GM10266 (cell line): ENCODE measurements around the gene MAP3K19.

Experiments
- DNase-seq: peaks from one replicate; pipeline ENCODE4 v3.0.0; 2012; ENCODE audit errors: extremely low spot score
- TF ChIP-seq, protein P1 (sequence below): IDR thresholded peaks from 2 replicates; pipeline ENCODE4 v1.5.1; 2012; ENCODE audit warnings: mild to moderate bottlenecking, low read depth; ENCODE audit not compliant: control insufficient read depth, insufficient read depth; ENCODE audit errors: missing control alignments

MAP3K19 gene

GRCh38 chr2:135010200-135010942 lies 36.9 kb downstream of the MAP3K19 start:
- TF ChIP-seq, protein P1, sequence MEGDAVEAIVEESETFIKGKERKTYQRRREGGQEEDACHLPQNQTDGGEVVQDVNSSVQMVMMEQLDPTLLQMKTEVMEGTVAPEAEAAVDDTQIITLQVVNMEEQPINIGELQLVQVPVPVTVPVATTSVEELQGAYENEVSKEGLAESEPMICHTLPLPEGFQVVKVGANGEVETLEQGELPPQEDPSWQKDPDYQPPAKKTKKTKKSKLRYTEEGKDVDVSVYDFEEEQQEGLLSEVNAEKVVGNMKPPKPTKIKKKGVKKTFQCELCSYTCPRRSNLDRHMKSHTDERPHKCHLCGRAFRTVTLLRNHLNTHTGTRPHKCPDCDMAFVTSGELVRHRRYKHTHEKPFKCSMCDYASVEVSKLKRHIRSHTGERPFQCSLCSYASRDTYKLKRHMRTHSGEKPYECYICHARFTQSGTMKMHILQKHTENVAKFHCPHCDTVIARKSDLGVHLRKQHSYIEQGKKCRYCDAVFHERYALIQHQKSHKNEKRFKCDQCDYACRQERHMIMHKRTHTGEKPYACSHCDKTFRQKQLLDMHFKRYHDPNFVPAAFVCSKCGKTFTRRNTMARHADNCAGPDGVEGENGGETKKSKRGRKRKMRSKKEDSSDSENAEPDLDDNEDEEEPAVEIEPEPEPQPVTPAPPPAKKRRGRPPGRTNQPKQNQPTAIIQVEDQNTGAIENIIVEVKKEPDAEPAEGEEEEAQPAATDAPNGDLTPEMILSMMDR = no peak
- DNase-seq = no peak

DNA sequence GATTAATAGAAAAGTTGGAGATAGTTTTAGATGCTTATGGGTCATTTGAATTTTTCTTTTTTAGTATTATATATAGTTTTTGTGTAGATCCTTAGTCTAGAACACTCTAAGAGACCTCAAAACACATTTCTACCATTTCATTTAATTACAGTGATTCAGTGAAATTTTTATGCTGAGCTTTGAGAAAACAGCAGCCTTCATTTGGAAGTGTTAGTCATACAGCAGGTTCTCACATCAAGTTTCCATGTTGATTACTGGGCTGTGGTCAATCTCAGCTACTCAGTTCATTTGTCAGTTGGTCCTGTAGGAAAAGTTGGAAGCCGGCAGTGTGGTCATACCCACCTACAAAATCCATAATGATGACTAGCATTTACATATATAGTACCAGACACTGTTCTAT lies 37.9 kb downstream of the MAP3K19 start:
- TF ChIP-seq, protein P1 = no peak
- DNase-seq = no peak

- TF ChIP-seq, protein P1 = no peak
- no peak for DNase-seq
Observed at GRCh38 chr2:135005753-135006152, 41.5 kb downstream of the MAP3K19 start.

- DNase-seq = peak; percentile 77
- TF ChIP-seq, protein P1 = peak; percentile 98
Observed at GRCh38 chr2:135004005-135004746, 43.1 kb downstream of the MAP3K19 start.

- TF ChIP-seq, protein P1 = no peak
- no peak for DNase-seq
Observed at GRCh38 chr2:135002836-135003235, 44.4 kb downstream of the MAP3K19 start.

GRCh38 chr2:134999521-134999920 lies 47.7 kb downstream of the MAP3K19 start:
- TF ChIP-seq, protein P1 = no peak
- DNase-seq = no peak
